ENCODE data around the gene UMODL1.
"Not testable (repeated sequence)": the region's sequence is repeated elsewhere in the genome, so short reads cannot be mapped to it uniquely, and the experiment has no call there.

UMODL1 gene

DNA sequence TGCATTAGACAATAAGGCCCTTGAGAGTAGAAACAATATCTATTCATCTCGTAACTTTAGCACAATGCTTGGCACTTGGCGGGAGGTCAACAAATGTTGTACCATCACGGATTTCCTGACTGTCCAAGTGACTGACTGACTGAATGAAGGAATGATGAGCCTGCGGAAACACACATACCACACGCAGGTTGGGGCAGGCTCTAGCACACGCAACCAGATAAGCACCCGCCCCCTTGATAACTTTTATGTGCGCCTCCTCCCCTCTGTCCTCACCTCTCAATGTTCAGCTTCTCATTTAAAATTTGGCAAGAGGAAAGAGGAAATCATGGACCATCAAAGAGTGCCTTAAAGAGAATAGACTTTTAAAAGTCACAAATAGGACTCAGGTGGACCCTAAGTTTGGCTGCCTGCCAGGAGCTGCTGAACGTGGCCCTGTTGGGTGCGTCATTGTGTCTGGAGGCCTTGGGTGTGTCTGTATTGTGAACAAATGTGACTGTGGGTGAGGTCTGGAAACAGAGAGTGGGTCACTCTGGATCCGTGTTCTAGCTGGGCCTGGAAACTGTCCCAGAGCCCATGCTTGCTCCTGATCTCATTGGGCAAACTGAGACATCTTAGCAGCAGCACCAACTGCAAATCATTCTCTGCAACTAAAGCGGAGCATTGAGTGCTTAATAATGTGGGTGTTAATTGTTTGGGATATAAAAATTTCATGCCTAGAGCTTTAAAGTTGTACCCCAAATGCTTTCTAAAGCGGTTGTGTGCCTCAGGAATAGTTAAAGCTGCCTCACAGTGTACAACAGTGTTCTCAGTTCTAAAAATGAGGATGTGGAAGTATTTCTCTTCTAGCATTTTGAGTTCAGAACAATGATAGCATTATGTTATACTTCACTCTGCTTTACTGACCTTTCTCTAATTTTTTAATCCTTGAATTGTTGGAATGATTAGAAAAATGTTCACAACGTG lies 100.3 kb downstream of the UMODL1 start:
- DNase-seq (ENCODE audit: low read depth): no peak

DNA sequence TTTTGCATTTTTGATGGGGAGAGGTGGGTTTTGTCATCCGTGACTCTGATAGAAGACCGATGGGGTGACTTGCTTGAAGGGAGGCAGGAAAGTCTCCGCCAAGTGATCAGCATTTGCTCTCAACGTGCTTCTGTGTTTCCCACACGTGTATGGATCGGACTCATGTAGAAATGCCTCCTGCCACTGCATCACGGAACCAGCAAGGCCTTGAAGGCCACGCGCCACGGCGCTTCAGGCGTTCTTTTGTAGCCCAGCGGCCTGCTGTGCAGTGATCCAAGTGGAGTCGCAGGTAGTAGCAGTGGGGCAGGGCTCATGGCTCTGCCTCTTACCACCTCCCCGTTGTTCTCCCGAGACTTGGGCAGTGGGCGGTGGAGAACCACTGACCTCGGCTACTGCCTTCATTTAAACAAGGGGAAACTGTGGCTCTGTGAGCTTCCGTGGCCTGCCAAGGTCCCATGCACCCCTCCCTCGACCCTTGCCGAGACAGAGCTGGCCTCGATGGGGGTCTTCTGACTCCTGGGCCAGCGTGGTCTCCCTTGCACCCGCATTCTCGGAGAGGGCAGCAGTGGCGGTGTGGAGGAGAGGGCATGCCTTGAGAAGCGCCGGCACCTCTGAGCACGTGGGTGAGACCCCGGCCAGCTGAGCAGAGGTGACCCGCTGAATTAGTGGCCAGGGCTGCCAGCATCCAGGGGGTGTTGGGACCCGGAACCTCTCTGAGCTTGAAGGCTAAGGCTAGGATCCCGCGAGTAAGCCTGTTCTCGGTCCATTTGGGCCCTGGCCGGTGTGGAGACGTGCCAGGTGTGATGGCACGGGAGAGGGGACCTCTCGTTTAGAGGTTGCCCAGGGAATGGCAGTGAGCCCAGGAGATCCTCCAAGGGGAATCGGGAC lies 101.7 kb downstream of the UMODL1 start:
- DNase-seq (ENCODE audit: low read depth): no peak

- no peak for DNase-seq (ENCODE audit: low read depth)
These were observed 103.1 kb downstream of the UMODL1 start for GRCh38 chr21:42174173-42174572.

- no peak for DNase-seq (ENCODE audit: low read depth)
These were observed 104.1 kb downstream of the UMODL1 start for GRCh38 chr21:42175110-42175710.

DNA sequence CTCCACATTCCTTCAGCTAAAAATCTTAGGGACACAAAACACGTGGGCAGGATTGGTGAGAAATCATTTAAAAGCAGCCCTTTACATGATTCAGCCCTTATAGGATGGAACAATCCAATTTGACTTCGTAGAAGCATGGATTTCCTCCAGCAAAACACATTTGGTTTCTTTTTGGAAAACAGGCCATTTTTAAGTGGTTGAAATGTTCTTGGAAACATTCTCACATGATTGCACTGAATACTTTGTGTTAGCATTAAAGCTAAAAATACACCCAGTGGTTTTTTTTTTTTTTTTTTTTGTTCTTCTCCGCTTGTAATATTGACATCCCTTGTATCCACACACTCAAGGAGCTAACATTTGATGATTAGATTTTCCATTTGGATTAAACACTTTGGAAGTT lies 105.7 kb downstream of the UMODL1 start:
- DNase-seq (ENCODE audit: low read depth): peak; percentile 31

GRCh38 chr21:42179316-42179715 lies 108.2 kb downstream of the UMODL1 start:
- DNase-seq (ENCODE audit: low read depth): no peak

- DNase-seq (ENCODE audit: low read depth): not testable (repeated sequence)
These were observed 108.9 kb downstream of the UMODL1 start for GRCh38 chr21:42180001-42180400.

DNA sequence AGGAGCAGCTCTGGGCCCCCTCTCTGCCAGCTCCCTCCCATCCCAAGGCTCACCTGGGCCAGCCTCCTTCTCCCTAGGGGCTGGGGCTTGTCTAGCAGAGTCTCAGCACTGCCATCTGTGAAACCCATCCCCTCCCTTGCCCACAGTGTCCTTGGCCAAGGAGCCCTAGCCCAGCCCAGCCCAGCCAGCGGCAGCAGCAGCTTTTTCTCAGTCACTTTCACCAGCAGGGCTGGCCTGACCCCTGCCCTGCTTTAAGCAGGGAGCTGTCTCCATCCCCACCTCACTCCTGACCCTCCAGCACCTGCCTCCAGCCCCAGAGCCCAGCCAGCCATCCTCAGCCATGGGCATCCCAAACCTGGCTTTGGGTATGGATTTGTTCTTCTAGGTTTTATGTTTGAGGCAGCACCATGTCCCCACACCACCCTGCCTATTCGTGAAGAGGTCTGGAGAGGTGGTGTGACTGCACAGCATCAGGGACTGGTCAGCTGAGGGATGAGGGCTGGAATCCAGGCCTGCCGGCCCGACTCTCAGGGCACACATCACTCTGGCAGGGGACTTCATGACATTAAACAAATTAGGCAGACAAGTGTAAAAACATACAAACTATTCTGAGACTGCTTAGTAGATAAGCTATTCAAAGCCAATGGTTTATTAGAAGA lies 111.7 kb downstream of the UMODL1 start:
- DNase-seq (ENCODE audit: low read depth): no peak

- no peak for DNase-seq (ENCODE audit: low read depth)
These were observed 112.5 kb downstream of the UMODL1 start for GRCh38 chr21:42183374-42184266.

DNA sequence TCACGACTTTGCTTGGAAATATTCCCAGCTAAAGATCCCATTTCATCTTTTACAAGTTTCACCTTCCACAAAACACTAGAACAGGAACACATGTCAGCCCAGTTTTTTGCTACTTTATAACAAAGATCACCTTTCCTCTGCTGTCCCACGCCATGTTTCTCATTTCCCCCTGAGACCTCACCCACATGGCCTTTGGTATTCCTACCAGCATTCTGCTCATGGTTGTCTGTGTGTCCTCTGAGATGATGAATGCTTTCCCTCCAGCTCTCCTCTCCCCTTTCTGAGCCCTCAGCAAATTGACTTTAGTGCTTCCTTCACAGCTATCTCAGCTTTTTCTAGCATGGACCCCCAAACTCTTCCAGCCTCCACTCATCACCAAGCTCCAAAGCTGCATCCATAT lies 115.5 kb downstream of the UMODL1 start:
- DNase-seq (ENCODE audit: low read depth): no peak

DNA sequence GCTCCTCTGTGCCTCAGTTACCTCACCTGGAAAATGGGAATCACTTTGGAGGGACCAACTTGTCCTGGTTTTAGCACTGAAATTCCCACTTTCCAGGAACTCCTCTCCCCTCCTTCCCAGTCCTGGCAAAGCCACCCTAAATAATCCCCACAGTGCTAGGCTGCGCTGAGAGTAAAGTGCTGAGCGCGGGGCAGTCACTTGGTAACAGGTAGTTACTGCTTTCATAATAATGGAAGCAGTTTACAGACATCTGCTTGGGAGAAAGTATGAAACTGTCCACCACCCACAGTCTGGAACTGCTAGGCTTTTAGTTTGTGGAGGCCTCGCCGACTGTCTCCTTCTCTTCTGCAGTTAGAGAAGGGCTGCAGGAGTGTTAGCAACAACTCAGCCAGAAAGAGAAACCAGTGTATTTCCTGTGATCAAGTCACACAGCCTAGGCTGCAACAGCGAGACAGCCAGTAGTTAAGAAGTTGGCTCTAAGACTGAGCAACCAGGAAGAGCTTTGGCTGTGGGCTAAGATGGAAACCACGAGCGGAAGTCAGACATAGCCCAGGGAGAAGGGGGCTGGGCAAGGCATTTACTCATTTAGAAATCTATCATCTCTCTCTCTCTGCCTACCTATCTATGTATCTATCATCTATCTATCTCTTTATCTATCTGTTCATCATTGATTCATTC lies 117.0 kb downstream of the UMODL1 start:
- DNase-seq (ENCODE audit: low read depth): peak; percentile 18

DNA sequence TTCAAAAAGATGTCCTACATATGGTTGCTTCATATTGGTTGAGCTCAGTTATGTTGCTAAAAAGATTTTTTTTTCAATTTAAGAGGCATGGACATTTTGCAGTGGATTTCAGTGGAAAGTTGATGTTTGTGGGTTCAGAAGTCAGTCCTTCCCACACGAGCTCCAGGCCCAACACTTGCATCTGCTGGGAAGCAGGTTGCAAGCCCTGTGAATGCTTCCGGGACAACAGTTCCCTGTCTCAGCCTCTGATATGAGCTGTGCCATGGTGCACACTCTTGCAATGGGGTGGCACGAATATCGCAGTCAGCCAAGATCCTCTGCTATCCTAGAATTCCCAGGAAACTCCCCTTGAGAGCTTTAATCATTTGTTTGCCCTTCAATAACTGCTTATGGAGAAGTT lies 117.5 kb downstream of the UMODL1 start:
- no peak for DNase-seq (ENCODE audit: low read depth)

DNA sequence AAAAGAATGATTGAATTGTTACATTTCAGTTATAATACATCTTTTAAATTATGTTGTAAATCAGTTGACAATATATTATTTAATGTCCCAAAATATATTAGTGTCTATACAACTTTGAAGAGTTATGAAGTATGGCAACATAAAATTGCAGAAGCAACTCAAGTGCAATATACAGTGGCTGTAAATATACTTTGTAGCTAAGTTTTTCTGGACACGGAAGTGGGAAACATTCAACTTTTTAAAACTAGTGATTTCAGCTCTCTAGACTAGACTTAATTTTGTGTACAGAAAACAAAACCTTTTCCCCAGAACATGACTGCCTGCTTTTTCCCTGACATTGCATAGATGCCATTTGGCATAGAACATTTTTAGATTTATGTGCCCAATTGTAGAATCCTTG lies 118.3 kb downstream of the UMODL1 start:
- no peak for DNase-seq (ENCODE audit: low read depth)

GRCh38 chr21:42189860-42190485 lies 118.9 kb downstream of the UMODL1 start:
- no peak for DNase-seq (ENCODE audit: low read depth)

DNA sequence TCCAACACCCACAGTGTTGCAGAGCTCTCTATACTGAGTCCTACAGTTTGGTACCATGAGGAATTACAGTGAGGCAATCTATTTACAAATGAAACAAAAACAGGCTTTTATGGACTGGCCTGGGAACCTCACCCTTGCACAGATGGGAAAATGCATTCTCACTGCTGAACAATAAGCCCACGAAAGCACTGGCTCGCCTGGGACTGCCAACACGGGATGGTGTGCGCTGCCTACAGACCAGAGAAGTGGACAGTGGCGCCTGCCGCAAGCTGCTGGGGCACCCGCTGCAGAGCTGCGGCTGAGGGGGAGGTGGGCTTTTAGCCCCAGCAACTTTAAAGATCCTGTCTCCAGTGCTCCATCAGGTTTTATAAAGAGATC lies 119.4 kb downstream of the UMODL1 start:
- DNase-seq (ENCODE audit: low read depth): no peak

DNA sequence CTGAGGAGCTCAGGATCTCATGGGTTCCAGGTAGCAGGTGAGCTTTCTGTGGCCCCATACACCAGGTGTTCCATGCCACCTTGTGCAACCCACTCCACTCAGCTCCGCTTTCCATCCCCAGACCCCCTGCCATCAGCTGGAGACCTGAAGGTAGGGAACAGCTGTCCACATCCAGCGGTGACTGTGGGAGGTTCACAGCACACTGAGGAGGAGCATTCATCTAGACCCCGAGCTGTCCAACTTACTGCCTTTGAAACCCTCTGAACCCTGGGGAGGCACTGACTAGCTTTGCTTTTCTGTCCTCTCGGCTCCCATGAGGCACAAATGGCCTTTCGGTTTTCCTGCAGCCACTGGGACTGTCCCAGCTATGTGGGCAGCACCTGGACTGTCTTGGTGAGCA lies 119.9 kb downstream of the UMODL1 start:
- DNase-seq (ENCODE audit: low read depth): no peak

- DNase-seq (ENCODE audit: low read depth): no peak
These were observed 120.8 kb downstream of the UMODL1 start for GRCh38 chr21:42191696-42192595.

Measured in stromal cell of bone marrow (primary cell).